Thoracic aorta (tissue), 2 donors: ENCODE results near the gene TFF1. TPM values are rescaled to one million over a fixed set of nuclear protein-coding genes. Genes with fewer than 3 reads are reported as not detected.

Source experiments
- ATAC-seq: fragments of 150-250 bp; one replicate; pipeline ENCODE4 v1.8.0; 2017; ENCODE audit warnings: low read depth; ENCODE audit not compliant: insufficient number of reproducible peaks, low FRiP score
- DNase-seq: peaks from one replicate; pipeline ENCODE4 v3.0.0-alpha.2; 2020; ENCODE audit warnings: low spot score
- H3K27ac ChIP-seq, 2 donors: fragments of 200-600 bp; sonication (generic); 1 replicate in 1 of 2; 2 replicates in 1 of 2; pipeline ENCODE4 v1.5.1; 2016; ENCODE audit warnings: mild to moderate bottlenecking in 2 of 2, moderate library complexity in 2 of 2
- H3K27me3 ChIP-seq: fragments of 200-600 bp; sonication (generic); replicated peaks from 2 replicates; pipeline ENCODE4 v1.6.0; 2016; ENCODE audit warnings: mild to moderate bottlenecking; ENCODE audit not compliant: insufficient read depth
- H3K36me3 ChIP-seq: fragments of 200-600 bp; sonication (generic); one replicate; pipeline ENCODE4 v1.5.1; 2016
- H3K4me1 ChIP-seq, 2 donors: fragments of 200-600 bp; sonication (generic); 1 replicate in 1 of 2; 2 replicates in 1 of 2; pipeline versions ENCODE4 v1.5.1 to v1.6.0; 2016; ENCODE audit warnings: low read depth in 2 of 2, mild to moderate bottlenecking in 1 of 2; ENCODE audit not compliant: control insufficient read depth in 1 of 2
- H3K4me3 ChIP-seq: fragments of 200-600 bp; sonication (generic); 2 replicates; pipeline ENCODE4 v1.5.1; 2016; ENCODE audit warnings: mild to moderate bottlenecking
- H3K9me3 ChIP-seq: fragments of 200-600 bp; sonication (generic); 2 replicates; pipeline ENCODE4 v1.5.1; 2016
- CTCF ChIP-seq: fragments of 200-600 bp; sonication (generic); IDR thresholded peaks from one replicate; pipeline ENCODE4 v1.5.1; 2019; ENCODE audit warnings: antibody characterized with exemption
- total RNA-seq, 2 donors: library from RNA; depleted of rRNA; stranded (reverse); fragments of >200 nt; gene quantifications; one replicate each; pipeline versions ENCODE4 v1.1.0 to v1.2.3, GENCODE V29; 2016

The TFF1 gene
- total RNA-seq, 2 donors from 2014 or later = 85.8 TPM; not detected in 1

DNA sequence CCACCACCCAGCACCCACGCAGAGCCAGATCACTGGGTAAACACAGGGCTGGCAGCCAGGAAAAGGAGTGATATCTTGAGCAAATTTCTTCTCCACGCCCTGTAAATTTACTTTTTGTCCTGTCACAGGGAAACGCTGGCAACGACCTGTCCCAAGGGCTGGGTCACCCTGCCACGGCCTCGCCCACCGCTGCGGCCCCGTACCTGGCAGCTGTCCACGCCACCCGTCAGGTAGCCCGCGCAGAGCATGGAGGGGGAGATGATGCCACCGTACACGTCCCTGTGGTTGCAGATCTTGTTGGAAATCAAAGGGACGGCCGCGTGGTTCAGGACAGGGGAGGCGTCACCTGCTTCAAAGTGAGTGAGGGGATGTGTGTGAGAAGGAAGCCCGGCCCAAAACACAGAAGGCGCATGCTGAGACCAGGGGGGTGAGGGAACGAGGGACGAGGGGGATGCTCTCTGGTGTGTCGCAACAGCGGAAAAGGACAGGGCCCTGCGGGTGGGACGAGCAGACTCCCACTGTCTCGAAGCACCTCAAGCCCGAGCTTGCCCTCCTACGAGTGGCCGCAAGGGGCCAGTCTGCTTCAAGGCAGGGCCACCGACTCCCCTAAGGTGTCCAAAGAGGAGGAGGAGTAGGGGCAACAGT lies 10.1 kb upstream of the TFF1 start:
- Histone ChIP-seq H3K27ac (no peak overlapping the region), H3K9me3 (no peaks in the 10 kb centered on the region), H3K4me3 (no peak overlapping the region), H3K4me1 (no peaks in the 10 kb centered on the region), H3K36me3 (no peaks in the 10 kb centered on the region), H3K27me3 (no peaks in the 10 kb centered on the region)
- ATAC-seq = no peak
- no peak for TF ChIP-seq CTCF
- no peak for DNase-seq

DNA sequence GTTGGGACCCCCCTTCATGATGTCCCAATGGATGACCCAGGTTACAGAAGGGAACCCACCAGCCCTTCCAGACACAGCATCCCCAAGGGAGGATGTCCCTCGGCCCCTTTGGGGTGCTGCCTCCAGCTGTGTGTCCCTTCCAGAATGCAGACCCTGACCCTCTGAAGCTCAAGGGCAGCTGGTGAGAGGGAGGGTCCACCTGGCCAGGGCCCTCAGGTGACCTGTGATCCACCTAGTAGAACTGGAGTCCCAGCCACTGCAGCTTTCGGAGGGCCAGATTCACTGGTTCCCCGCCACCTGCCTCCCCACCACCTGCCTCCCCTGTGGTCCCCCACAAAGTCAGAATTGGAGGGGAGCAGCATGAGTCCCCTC lies 9.6 kb upstream of the TFF1 start:
- no peak overlapping the region for H3K4me3 ChIP-seq
- ATAC-seq (no peak), DNase-seq (no peak)
- H3K4me1 ChIP-seq = no peaks in the 10 kb centered on the region
- no peaks in the 10 kb centered on the region for H3K9me3 ChIP-seq
- H3K27ac ChIP-seq = no peak overlapping the region
- H3K36me3 ChIP-seq = no peaks in the 10 kb centered on the region
- no peaks in the 10 kb centered on the region for H3K27me3 ChIP-seq
- no peak for TF ChIP-seq CTCF

GRCh38 chr21:42375506-42375905 lies 9.2 kb upstream of the TFF1 start:
- Histone ChIP-seq H3K9me3 (no peaks in the 10 kb centered on the region), H3K4me1 (no peaks in the 10 kb centered on the region), H3K27ac (no peak overlapping the region), H3K4me3 (no peak overlapping the region), H3K36me3 (no peaks in the 10 kb centered on the region), H3K27me3 (no peaks in the 10 kb centered on the region)
- ATAC-seq (no peak), DNase-seq (no peak)
- TF ChIP-seq CTCF = no peak

- no peak for TF ChIP-seq CTCF
- Histone ChIP-seq H3K27ac (no peak overlapping the region), H3K9me3 (no peaks in the 10 kb centered on the region), H3K36me3 (no peaks in the 10 kb centered on the region), H3K4me3 (no peak overlapping the region), H3K4me1 (no peaks in the 10 kb centered on the region), H3K27me3 (no peaks in the 10 kb centered on the region)
- ATAC-seq (no peak), DNase-seq (no peak)
Observed at GRCh38 chr21:42374864-42375499, 8.6 kb upstream of the TFF1 start.

DNA sequence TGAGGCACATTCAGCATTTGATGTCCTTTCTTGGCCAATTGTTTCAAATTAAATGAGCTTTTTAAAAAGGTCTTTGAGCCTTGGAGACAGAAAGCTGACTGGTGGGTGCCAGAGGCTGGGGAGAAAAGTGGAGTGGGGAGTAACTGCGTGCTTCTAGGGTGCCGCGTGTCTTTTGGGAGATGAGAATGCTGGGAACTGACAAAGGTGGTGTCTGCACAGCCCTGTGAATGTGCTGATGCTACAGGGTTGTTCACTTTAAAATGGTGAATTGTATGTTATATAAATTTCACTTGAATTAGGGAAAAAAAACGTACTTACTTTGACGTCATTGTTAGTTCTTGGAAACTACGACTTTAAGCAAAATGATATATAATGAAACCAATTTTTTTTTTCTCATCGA lies 8.1 kb upstream of the TFF1 start:
- H3K36me3 ChIP-seq = no peaks in the 10 kb centered on the region
- DNase-seq = no peak
- ATAC-seq = no peak
- H3K27me3 ChIP-seq = no peaks in the 10 kb centered on the region
- no peaks in the 10 kb centered on the region for H3K9me3 ChIP-seq
- no peak overlapping the region for H3K27ac ChIP-seq
- TF ChIP-seq CTCF = no peak
- no peaks in the 10 kb centered on the region for H3K4me1 ChIP-seq
- H3K4me3 ChIP-seq = no peak overlapping the region
